Lower leg skin (tissue), 4 donors: ENCODE data around the gene ZNF778. TPM values are rescaled to one million over a fixed set of nuclear protein-coding genes. Genes with fewer than 3 reads are reported as not detected.

Experiments
- DNase-seq, 2 donors: peaks; one replicate each; pipeline ENCODE4 v3.0.0-alpha.2; 2019; ENCODE audit warnings: low spot score in 2 of 2
- H3K4me3 ChIP-seq: fragments of 200-600 bp; sonication (generic); 2 replicates; pipeline ENCODE4 v1.5.1; 2017; ENCODE audit warnings: mild to moderate bottlenecking, low read depth; ENCODE audit not compliant: poor library complexity, severe bottlenecking
- POLR2A ChIP-seq, 2 donors: fragments of 450-650 bp; IDR thresholded peaks; one replicate each; pipeline ENCODE4 v1.6.1; 2016 to 2017; ENCODE audit warnings: antibody characterized with exemption in 2 of 2, mild to moderate bottlenecking in 1 of 2, moderate library complexity in 1 of 2
- WGBS, 2 donors: methylation state at CpG; one replicate each; pipeline ENCODE4 v1.1.5; 2018; 5-methylcytosine and 5-hydroxymethylcytosine counted together
- intact Hi-C: fragments of 100-400 bp; cut with DNase I; formaldehyde crosslinking; loops from one replicate; pipeline ENCODE4 v1.15.0; 2023; ENCODE audit warnings: low total_unique reads
- total RNA-seq, 4 donors: library from RNA; depleted of rRNA; stranded (reverse); fragments of >200 nt; gene quantifications; one replicate each; pipeline ENCODE4 v1.1.0, GENCODE V29; 2016
- TF ChIP-seq, protein P1 (sequence below), 3 donors: fragments of 450-650 bp; IDR thresholded peaks; one replicate each; pipeline ENCODE4 v1.5.1; 2016; ENCODE audit warnings: antibody characterized with exemption in 3 of 3, mild to moderate bottlenecking in 3 of 3, moderate library complexity in 2 of 3

ZNF778 gene
- total RNA-seq, 4 donors from 2014 or later: 10.9 to 34.8 (median 18.1) TPM

DNA sequence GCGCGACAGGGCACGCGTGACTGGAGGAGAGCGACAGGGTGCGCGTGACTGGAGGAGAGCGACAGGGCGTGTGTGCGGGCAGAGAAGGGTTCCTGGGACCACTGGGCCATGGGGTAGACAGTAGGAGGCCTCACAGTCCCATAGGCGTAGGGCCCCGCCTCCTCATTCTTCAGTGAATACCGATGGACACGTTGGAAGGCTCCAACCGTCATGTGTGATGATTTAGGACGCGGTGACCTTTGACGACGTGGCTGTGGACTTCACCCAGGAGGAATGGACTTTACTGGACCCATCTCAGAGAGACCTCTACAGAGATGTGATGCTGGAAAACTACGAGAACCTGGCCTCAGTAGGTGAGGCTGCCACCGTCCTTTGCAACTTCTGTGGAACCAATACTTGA, 5.4 kb downstream of the ZNF778 start:
- no peak for DNase-seq
- TF ChIP-seq, protein P1, sequence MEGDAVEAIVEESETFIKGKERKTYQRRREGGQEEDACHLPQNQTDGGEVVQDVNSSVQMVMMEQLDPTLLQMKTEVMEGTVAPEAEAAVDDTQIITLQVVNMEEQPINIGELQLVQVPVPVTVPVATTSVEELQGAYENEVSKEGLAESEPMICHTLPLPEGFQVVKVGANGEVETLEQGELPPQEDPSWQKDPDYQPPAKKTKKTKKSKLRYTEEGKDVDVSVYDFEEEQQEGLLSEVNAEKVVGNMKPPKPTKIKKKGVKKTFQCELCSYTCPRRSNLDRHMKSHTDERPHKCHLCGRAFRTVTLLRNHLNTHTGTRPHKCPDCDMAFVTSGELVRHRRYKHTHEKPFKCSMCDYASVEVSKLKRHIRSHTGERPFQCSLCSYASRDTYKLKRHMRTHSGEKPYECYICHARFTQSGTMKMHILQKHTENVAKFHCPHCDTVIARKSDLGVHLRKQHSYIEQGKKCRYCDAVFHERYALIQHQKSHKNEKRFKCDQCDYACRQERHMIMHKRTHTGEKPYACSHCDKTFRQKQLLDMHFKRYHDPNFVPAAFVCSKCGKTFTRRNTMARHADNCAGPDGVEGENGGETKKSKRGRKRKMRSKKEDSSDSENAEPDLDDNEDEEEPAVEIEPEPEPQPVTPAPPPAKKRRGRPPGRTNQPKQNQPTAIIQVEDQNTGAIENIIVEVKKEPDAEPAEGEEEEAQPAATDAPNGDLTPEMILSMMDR (IDR thresholded peaks at IDR 0.05): no peak
- no peak for TF ChIP-seq POLR2A (IDR thresholded peaks at IDR 0.05)
- intact Hi-C loops: no loop called here
- no peak overlapping the region for H3K4me3 ChIP-seq
- 92 to 96% methylated on average over 21 of the region's 21 CpGs for WGBS, 2 donors

DNA sequence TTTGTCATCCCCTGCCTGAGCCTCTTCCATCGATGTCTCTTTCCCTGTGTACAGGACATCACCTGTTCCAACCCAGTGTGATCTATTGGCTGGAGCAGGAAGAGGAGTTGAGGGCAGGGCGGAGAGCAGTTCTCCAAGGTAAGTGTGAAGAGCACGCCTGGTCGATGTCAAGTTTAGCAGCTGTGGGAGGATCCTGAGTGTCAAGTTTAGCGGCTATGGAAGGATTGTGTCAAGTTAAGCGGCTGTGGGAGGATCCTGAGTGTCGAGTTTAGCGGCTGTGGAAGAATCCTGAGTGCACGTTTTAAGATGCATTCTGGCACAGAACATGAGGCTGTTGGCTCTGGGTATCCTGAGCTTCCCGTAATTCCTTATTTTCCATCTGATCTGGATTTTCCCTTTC, 7.2 kb downstream of the ZNF778 start:
- TF ChIP-seq POLR2A (IDR thresholded peaks at IDR 0.05): no peak
- TF ChIP-seq, protein P1 (IDR thresholded peaks at IDR 0.05): no peak
- WGBS, 2 donors: 92 to 97% methylated on average over 10 of the region's 10 CpGs
- H3K4me3 ChIP-seq: no peak overlapping the region
- no peak for DNase-seq
- intact Hi-C loops: no loop called here

DNA sequence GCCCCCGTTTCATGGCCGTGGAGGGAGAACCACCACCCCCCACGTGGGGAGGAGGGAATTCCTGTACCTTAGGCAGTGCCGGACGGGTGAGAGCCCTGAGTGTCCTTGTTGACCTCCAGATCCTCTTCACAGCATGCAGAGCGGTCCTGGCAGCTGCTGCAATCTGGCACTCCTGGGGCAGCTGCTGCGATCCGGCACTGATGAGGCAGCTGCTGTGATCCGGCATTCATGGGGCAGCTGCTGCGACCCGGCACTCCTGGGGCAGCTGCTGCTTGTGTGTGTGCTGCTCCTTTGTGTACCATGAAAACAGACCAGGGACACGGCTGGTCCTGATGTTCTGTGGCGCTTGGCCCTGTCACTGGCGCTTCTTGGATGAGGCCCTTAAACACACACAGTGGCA, 12.8 kb downstream of the ZNF778 start:
- intact Hi-C loops: no loop called here
- 93 to 94% methylated on average over 10 to 11 of the region's 14 CpGs for WGBS, 2 donors
- no peak overlapping the region for H3K4me3 ChIP-seq
- no peak for DNase-seq
- no peak for TF ChIP-seq POLR2A (IDR thresholded peaks at IDR 0.05)
- TF ChIP-seq, protein P1 (IDR thresholded peaks at IDR 0.05): no peak

DNA sequence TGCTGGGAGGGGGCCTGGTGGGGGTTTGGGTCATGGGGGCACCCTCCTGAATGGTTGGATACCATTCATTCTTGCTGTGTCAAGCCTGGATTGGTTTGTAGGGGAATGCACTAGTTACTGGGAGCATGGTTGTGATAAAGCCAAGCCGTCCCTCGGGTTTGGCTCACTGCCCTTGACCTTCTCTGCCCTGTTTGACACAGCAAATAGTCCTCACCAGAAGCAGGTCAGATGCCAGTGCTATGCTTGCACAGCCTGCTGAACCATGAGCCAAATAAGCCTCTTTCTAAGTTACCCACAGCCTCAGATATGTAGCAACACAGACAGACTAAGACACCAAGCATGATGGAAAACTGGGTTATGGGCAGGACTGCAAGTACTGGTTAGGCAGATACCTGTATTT, 14.6 kb downstream of the ZNF778 start:
- TF ChIP-seq, protein P1 (IDR thresholded peaks at IDR 0.05): no peak
- TF ChIP-seq POLR2A (IDR thresholded peaks at IDR 0.05): no peak
- H3K4me3 ChIP-seq: no peak overlapping the region
- intact Hi-C loops: no loop called here
- WGBS, 2 donors: 86 to 91% methylated on average over 2 of the region's 2 CpGs
- DNase-seq: no peak

DNA sequence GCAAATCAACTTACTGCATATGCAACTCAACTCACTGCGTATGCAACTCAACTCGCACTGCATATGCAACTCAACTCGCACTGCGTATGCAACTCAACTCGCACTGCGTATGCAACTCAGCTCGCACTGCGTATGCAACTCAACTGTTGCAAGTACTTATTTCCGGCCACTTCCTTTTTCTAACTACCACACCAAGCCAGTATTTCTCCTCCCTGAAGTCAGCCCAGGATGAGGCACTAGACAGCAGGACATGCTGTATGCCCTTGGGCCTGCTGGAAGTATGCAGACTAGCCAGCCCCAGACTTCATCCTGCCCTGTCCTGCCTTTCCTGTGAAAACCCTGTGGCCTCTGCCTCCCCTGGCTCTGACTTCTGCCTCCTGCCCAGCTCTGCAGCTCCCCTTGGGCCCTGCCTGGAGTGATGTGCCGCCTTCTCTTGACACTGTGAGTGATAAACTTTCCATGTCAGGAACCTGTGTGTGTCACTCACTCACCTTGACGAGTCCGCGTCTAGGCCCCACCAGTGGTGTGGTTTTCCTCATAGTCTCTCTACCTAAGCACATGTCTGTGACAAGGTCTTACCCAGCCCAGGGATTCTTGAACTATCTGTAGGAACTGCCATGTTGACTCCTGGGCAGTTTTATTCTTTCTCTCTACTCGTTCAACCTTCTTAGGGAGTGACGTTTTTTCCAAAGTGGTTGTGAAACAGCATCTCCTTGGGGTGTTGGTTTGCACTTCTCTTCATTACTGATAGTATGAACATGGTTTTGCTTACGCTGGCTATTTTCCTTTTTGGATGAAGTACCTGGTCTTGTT, 16.4 kb downstream of the ZNF778 start:
- H3K4me3 ChIP-seq: no peak overlapping the region
- intact Hi-C loops: no loop called here
- no peak for TF ChIP-seq POLR2A (IDR thresholded peaks at IDR 0.05)
- TF ChIP-seq, protein P1 (IDR thresholded peaks at IDR 0.05): no peak
- 95 to 97% methylated on average over 16 of the region's 16 CpGs for WGBS, 2 donors
- no peak for DNase-seq

DNA sequence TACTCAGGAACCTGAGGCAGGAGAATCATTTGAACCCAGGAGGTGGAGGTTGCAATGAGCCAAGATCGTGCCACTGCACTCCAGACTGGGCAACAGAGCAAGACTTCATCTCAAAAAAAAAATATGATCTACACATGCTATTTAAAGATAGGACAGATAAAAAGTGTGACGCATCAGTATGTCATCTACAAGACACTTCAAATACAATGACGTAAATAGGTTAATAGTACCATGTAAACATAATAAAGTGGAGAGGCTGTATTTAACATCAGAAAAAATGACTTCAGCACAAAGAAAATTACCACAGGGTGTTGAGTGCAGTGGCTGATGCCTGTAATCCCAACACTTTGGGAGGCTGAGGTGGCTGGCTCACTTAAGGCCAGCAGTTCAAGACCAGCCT, 20.2 kb downstream of the ZNF778 start:
- no peak for TF ChIP-seq POLR2A (IDR thresholded peaks at IDR 0.05)
- TF ChIP-seq, protein P1 (IDR thresholded peaks at IDR 0.05): no peak
- H3K4me3 ChIP-seq: no peak overlapping the region
- no peak for DNase-seq
- 78 to 85% methylated on average over 3 of the region's 3 CpGs for WGBS, 2 donors
- intact Hi-C loops: no loop called here
